MG63 (cell line): ENCODE results near the gene OR2Y1. TPM values are rescaled to one million over a fixed set of nuclear protein-coding genes. Genes with fewer than 3 reads are reported as not detected.
"Not testable (repeated sequence)": the region's sequence is repeated elsewhere in the genome, so short reads cannot be mapped to it uniquely, and the experiment has no call there.

Source experiments
- DNase-seq: peaks from one replicate; pipeline ENCODE4 v3.0.0-alpha.2; 2020
- H3K27me3 ChIP-seq: fragments of 250-450 bp; sonication (Bioruptor Pico); 2 replicates; pipeline ENCODE4 v1.5.1; 2020; ENCODE audit warnings: mild to moderate bottlenecking, moderate library complexity
- H3K36me3 ChIP-seq: fragments of 250-450 bp; sonication (Bioruptor Pico); 2 replicates; pipeline ENCODE4 v1.5.1; 2020; ENCODE audit warnings: mild to moderate bottlenecking, moderate library complexity
- H3K4me3 ChIP-seq: fragments of 250-450 bp; sonication (Bioruptor Pico); 2 replicates; pipeline ENCODE4 v1.5.1; 2020; ENCODE audit warnings: mild to moderate bottlenecking, moderate library complexity
- H3K9me3 ChIP-seq: fragments of 250-450 bp; sonication (Bioruptor Pico); 2 replicates; pipeline ENCODE4 v1.5.1; 2020; ENCODE audit warnings: mild to moderate bottlenecking, moderate library complexity
- total RNA-seq: library from RNA; depleted of rRNA; stranded (reverse); fragments of >200 nt; shearing (Covaris generic); gene quantifications from 2 replicates; pipeline ENCODE4 v1.2.3, GENCODE V29; 2014; ENCODE audit warnings: low replicate concordance; rRNA removed

Gene OR2Y1, protein sequence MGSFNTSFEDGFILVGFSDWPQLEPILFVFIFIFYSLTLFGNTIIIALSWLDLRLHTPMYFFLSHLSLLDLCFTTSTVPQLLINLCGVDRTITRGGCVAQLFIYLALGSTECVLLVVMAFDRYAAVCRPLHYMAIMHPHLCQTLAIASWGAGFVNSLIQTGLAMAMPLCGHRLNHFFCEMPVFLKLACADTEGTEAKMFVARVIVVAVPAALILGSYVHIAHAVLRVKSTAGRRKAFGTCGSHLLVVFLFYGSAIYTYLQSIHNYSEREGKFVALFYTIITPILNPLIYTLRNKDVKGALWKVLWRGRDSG
- not detected in 2 replicates for total RNA-seq

DNA sequence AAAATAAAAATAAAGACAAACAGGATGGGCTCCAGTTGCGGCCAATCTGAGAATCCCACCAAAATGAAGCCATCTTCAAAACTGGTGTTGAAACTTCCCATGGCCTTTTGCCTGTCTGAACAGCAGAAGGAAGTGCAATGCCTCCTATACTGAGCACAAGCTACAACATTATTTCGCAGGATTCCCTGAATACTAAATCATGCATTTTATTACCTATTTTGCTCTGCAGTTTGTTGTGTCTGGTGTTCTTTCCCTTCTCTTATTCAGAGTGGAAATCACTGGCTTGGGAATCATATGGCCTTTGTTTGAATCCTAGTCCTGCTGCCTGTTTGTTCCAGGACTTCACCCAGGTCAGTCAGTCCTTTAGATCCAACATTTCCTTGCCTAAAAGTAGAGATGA lies at the start of gene OR2Y1:
Gene OR2Y1, minus strand, starts transcription at position 101 of the 400 bp plus-strand sequence. Its CDS starts 0 bp downstream, at position 101.
- H3K4me3 ChIP-seq, result no peak within 1 kb of the TSS
- peaks cover 3% of the 10 kb centered on the region for H3K9me3 ChIP-seq
- no peaks in the 10 kb centered on the region for H3K36me3 ChIP-seq
- no peak for DNase-seq
- H3K27me3 ChIP-seq, result peaks cover 85% of the 10 kb centered on the region

DNA sequence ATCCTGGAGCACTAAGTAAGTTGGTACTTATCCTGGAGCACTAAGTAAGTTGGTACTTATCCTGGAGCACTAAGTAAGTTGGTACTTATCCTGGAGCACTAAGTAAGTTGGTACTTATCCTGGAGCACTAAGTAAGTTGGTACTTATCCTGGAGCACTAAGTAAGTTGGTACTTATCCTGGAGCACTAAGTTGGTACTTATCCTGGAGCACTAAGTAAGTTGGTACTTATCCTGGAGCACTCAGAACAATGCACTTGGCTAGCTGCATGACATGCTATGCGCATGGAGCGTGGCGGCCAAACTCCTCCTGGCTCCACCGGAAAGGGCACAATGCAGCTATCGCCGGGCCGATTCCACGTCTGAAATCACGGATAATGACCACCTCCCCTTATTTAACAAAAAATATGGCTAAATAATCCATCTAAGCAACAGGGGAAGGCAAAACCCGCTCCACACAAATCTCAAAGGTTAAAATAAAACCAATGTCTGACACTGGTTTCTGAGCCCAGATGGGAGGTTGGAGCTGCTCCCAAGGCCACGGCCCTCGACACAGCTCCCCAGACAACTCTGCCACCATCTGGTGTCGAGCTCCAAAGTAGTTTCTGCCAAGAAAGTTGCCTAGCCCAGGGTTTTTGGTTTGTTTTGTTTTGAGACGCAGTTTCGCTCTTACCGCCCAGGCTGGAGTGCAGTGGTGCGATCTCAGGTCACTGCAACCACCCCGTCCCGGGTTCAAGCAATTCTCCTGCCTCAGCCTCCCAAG lies 49.0 kb upstream of the OR2Y1 start:
- H3K4me3 ChIP-seq, H3K27me3 ChIP-seq, DNase-seq, H3K9me3 ChIP-seq: not testable (repeated sequence)
- peaks cover 56% of the 10 kb centered on the region for H3K36me3 ChIP-seq

DNA sequence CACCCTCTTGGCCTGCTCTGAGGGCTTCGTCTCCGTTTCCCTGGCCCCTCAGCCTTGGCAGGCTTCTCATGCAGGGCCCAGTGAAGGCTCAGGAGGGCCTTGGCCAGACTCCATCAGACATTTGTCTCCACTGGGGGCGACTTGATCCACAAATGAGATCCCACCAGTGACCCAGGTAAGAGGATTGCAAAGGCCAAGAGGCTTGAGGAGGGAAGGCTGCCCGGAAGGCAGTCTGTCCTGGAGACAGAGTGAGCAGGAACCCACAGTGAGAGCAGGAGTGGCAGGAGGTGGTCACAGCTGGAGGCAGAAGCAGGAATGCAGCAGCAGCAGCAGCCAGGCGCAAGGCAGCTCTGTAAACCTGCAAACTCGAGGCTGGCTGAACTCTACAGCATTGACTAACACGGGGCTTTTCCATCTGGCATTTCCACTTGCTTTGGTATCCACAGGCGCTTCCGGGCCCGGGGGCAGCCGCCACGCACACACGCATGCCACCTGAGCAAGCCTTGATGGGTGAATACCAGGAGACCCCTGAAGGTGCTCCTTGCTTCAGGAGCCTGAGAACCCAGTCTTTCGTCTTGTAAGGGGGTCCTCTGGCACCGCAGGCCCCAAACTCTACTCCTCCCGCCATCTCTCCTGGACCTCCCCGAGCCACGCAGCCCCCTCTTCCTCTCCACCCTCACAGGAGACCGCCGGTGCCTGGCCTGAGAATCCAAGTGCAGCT lies 48.0 kb upstream of the OR2Y1 start:
- Histone ChIP-seq H3K9me3 (no peaks in the 10 kb centered on the region), H3K27me3 (no peaks in the 10 kb centered on the region), H3K36me3 (peaks cover 52% of the 10 kb centered on the region), H3K4me3 (no peak overlapping the region)
- DNase-seq, result peak; percentile 44

DNA sequence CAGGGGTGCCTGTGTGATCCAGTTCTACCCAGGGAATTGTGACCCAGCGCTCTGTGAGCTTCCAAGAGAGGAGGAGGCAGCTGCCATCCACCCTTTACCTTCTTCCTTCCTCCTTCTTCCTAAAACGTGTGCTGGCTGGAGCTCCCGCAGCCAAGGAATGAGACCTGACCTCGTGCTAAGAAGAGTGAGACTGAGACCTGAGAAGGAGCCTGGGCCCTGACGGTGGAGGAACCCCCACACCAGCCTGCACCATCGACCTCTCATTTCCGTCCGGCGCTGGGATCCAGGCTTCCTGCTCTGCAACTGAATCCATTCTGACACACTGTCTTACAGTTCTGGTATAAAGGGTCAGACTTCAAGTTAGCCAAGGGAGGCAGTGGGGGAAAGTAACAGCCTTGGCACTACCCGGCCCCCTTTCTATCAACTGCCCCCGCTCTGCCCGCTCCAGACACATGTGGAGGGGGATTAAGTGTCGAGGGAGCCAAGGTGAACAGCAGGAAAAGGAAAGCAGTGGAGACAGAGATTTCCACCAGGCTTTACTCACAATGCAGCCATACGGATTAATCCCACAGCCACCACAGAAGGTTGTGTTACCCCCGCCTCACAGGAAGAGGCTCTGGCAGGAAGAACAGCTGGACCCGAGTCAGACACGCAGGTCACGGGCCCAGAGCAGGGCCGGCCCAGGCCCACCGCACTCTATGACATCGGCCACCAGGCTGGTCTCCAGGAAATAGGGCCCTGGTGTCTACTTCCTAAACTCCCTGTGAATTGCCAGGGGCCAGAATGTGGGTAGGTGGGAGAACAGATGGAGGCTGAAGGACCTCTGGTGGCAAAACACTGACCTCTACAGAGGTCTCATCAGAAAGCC lies 46.9 kb upstream of the OR2Y1 start:
- peak; percentile 69 for DNase-seq
- H3K36me3 ChIP-seq, result peaks cover 40% of the 10 kb centered on the region
- H3K4me3 ChIP-seq, result no peak overlapping the region
- no peaks in the 10 kb centered on the region for H3K27me3 ChIP-seq
- H3K9me3 ChIP-seq, result no peaks in the 10 kb centered on the region

DNA sequence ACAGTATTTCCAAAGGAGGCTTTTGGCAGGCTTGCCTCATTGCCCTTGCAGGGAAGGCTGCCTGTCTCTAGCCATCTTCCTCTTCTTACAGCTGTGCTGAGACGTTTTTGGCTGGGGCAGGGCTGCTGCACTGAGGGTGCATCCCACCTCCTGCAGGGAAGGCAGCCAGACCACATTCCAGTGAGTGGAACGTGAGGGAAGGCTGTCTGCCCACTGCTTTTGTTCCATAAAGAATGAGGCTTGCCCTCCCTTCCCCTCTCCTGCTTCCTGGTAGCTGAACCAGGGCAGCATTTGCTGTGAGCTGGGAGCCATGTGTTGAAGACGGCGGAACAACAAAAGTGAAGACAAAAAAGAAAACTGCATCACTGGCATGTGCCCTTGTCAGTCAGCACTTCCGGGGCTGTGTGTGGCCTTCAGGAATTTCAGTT lies 46.0 kb upstream of the OR2Y1 start:
- DNase-seq, result peak; percentile 95
- H3K27me3 ChIP-seq, result no peaks in the 10 kb centered on the region
- peaks cover 31% of the 10 kb centered on the region for H3K36me3 ChIP-seq
- no peak overlapping the region for H3K4me3 ChIP-seq
- H3K9me3 ChIP-seq, result no peaks in the 10 kb centered on the region

- no peaks in the 10 kb centered on the region for H3K27me3 ChIP-seq
- peak; percentile 34 for DNase-seq
- H3K4me3 ChIP-seq, result no peak overlapping the region
- H3K9me3 ChIP-seq, result no peaks in the 10 kb centered on the region
- H3K36me3 ChIP-seq, result peaks cover 25% of the 10 kb centered on the region
Measured at GRCh38 chr5:180785121-180785781, 45.4 kb upstream of the OR2Y1 start.

DNA sequence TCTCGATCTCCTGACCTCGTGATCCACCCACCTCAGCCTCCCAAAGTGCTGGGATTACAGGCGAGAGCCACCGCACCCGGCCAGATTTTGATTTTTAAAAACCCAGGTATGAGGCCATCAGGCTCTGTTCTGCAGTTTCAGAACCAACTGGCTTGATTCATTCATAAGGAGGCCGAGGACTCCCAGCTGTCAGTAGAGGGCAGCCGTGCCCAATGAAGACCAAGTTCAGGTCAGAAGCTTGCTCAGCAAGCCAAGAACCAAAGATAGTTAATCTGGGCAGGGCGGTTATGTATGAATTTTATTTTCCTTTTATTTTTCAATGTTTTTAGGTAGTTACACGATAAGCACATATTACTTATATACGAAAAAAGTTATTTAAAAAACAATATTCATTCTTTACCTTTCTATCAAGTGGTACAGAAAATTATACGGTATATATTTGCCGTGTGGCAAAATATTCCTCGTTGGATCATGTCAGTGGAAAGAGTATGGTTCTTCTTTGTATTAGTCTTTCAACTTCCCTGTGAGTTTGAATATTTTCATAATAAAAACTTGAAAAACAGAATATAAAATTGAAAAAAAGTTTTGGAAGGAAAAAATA lies 44.7 kb upstream of the OR2Y1 start:
- Histone ChIP-seq H3K27me3 (no peaks in the 10 kb centered on the region), H3K36me3 (peaks cover 19% of the 10 kb centered on the region), H3K9me3 (no peaks in the 10 kb centered on the region), H3K4me3 (no peak overlapping the region)
- DNase-seq, result peak; percentile 86

- Histone ChIP-seq H3K4me3 (no peak overlapping the region), H3K27me3 (no peaks in the 10 kb centered on the region), H3K9me3 (no peaks in the 10 kb centered on the region), H3K36me3 (peaks cover 9% of the 10 kb centered on the region)
- no peak for DNase-seq
Measured at GRCh38 chr5:180783340-180784052, 43.6 kb upstream of the OR2Y1 start.

DNA sequence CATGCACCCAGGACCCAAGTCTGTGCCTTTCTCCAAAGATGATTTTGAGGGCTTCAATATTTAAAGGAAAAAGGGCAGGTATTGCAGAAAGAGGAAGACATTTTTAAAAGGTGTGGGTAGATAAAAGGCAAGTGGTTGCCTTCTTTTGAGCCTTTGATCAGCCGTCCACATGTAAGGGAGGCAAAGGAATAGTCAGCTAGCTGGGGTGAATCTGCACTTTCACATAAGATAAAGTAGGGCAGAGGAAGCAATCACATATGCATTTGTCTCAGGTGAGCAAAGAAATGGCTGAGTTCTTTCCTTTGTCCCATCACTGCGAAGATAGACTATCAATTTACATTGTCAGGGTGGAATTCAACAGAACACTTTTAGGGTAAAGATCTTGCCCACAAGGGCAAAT lies 42.9 kb upstream of the OR2Y1 start:
- Histone ChIP-seq H3K4me3 (no peak overlapping the region), H3K27me3 (no peaks in the 10 kb centered on the region), H3K9me3 (no peaks in the 10 kb centered on the region), H3K36me3 (peaks cover 5% of the 10 kb centered on the region)
- DNase-seq, result no peak

GRCh38 chr5:180781900-180782326 lies 42.1 kb upstream of the OR2Y1 start:
- not testable (repeated sequence) for H3K9me3 ChIP-seq, H3K4me3 ChIP-seq, H3K27me3 ChIP-seq, DNase-seq, H3K36me3 ChIP-seq

DNA sequence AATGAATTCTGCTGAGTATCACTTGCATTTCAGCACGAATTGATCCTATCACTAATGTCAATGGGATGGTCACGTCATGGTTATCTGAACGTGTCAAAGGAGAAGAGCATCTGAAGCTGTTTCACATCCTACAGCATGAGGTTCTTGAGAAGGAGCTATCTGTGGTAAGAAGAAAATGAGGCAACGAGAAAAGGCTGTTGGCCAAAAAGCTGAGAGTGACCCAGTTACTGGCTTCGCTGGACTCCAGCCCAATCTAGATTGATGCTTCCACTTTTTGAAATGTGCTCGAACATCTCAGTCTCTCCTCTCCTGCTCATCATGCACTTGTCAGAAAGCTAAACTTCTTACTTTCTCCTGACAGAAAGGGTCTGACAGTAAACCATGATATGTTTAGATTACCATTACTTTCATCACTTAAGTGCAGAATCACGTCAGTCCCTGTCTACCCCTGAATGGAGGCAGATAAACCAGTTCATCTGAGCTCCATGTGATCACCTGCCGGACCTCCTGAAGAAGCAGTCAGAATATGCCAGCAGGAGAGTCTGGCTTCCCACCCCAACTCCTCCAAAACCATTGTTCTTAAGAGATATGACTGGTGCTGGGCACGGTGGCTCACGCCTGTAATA lies 40.2 kb upstream of the OR2Y1 start:
- Histone ChIP-seq H3K9me3 (no peaks in the 10 kb centered on the region), H3K36me3 (no peaks in the 10 kb centered on the region), H3K27me3 (peaks cover 5% of the 10 kb centered on the region), H3K4me3 (no peak overlapping the region)
- DNase-seq, result no peak

- no peak overlapping the region for H3K4me3 ChIP-seq
- no peak for DNase-seq
- H3K27me3 ChIP-seq, result peaks cover 8% of the 10 kb centered on the region
- no peaks in the 10 kb centered on the region for H3K36me3 ChIP-seq
- no peaks in the 10 kb centered on the region for H3K9me3 ChIP-seq
Measured at GRCh38 chr5:180777475-180777874, 37.6 kb upstream of the OR2Y1 start.

GRCh38 chr5:180776376-180776775 lies 36.5 kb upstream of the OR2Y1 start:
- no peak for DNase-seq
- peaks cover 8% of the 10 kb centered on the region for H3K27me3 ChIP-seq
- H3K36me3 ChIP-seq, result no peaks in the 10 kb centered on the region; the same call in 1 of the 2 replicates
- no peak overlapping the region for H3K4me3 ChIP-seq
- H3K9me3 ChIP-seq, result peaks cover 6% of the 10 kb centered on the region

GRCh38 chr5:180775624-180776023 lies 35.8 kb upstream of the OR2Y1 start:
- no peak overlapping the region for H3K4me3 ChIP-seq
- H3K36me3 ChIP-seq, result no peaks in the 10 kb centered on the region; the same call in 1 of the 2 replicates
- DNase-seq, result no peak
- H3K27me3 ChIP-seq, result peaks cover 8% of the 10 kb centered on the region
- peaks cover 6% of the 10 kb centered on the region for H3K9me3 ChIP-seq
